ENCODE results near the gene MYOZ1.
A peak's percentile ranks its signal among the peaks of the same experiment; 100 is the strongest.

Gene MYOZ1

GRCh38 chr10:73585327-73585726 lies 55.9 kb downstream of the MYOZ1 start:
- no peaks in the 10 kb centered on the region for H3K9me3 Mint-ChIP-seq
- H3K27me3 Mint-ChIP-seq, result no peaks in the 10 kb centered on the region
- H3K4me3 Mint-ChIP-seq, result no peak overlapping the region
- no peak for DNase-seq (ENCODE audit: low spot score in 2 of 2)
- no peaks in the 10 kb centered on the region for H3K36me3 Mint-ChIP-seq (ENCODE audit: insufficient read depth)
- no peak overlapping the region for H3K27ac Mint-ChIP-seq (ENCODE audit: low read depth)
- no peaks in the 10 kb centered on the region for H3K4me1 Mint-ChIP-seq
- no peak for ATAC-seq (replicated peaks; ENCODE audit: extremely low read depth, poor library complexity, severe bottlenecking)

- ATAC-seq (replicated peaks; ENCODE audit: extremely low read depth, poor library complexity, severe bottlenecking), result no peak
- no peaks in the 10 kb centered on the region for H3K4me1 Mint-ChIP-seq
- H3K9me3 Mint-ChIP-seq, result no peaks in the 10 kb centered on the region
- H3K27me3 Mint-ChIP-seq, result no peaks in the 10 kb centered on the region
- DNase-seq (ENCODE audit: low spot score in 2 of 2), result no peak
- H3K36me3 Mint-ChIP-seq (ENCODE audit: insufficient read depth), result no peaks in the 10 kb centered on the region
- H3K4me3 Mint-ChIP-seq, result no peak overlapping the region
- H3K27ac Mint-ChIP-seq (ENCODE audit: low read depth), result no peak overlapping the region
Measured at GRCh38 chr10:73584737-73585136, 56.5 kb downstream of the MYOZ1 start.

GRCh38 chr10:73581918-73582317 lies 59.4 kb downstream of the MYOZ1 start:
- no peaks in the 10 kb centered on the region for H3K9me3 Mint-ChIP-seq
- ATAC-seq (replicated peaks; ENCODE audit: extremely low read depth, poor library complexity, severe bottlenecking), result no peak

More at GRCh38 chr10:73581918-73582317, 59.4 kb downstream of the MYOZ1 start:
- H3K27me3 Mint-ChIP-seq, result no peaks in the 10 kb centered on the region
- peak overlapping the region; percentile 27 for H3K27ac Mint-ChIP-seq (ENCODE audit: low read depth)
- H3K36me3 Mint-ChIP-seq (ENCODE audit: insufficient read depth), result no peaks in the 10 kb centered on the region
- DNase-seq (ENCODE audit: low spot score in 2 of 2), result no peak
- H3K4me1 Mint-ChIP-seq, result no peaks in the 10 kb centered on the region
- no peak overlapping the region for H3K4me3 Mint-ChIP-seq

Measured in central memory CD8-positive, alpha-beta T cell (primary cell).